Astrocyte (in vitro differentiated cells and primary cell): ENCODE data around the gene KCNMA1.

Source experiments
- EZH2 ChIP-seq: IDR thresholded peaks from 2 replicates; pipeline ENCODE4 v1.6.1; 2012; ENCODE audit warnings: mild to moderate bottlenecking, low read length, inconsistent platforms; ENCODE audit not compliant: insufficient read depth
- TF ChIP-seq, protein P1 (sequence below): IDR thresholded peaks from 2 replicates; pipeline ENCODE4 v1.5.1; 2011; ENCODE audit warnings: low read depth, mild to moderate bottlenecking, inconsistent platforms, low read length, moderate library complexity; ENCODE audit not compliant: insufficient read depth

DNA sequence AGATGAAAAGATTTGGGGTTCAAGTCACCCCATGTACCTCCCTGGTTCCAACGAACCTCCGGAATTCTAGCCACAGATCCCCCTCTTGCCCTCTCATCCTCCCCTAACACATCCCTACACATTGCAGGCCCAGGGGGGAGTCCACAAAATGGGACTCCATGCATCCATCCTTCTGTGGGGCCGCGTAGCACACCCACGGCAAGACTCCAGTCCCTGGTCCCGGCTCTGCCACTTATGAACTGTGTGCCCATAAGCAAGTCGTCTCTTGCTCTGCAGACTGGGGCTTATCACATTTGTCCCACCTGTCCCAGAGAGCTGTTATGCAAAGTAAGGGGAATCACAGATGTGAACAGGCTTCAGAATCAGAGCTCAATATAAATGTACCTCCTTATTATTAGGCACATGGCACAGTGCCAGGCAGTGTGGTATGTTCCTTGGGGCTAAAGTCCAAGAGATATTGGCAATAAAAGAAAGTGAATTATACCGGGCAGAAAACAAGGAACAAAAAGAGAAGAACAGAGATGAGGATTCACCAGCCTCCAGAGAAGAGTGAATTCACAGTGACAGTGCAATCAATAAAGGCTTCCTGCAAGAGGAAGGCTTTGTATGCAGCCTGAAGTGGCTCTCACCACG, 73.9 kb downstream of the KCNMA1 start:
- TF ChIP-seq, protein P1, sequence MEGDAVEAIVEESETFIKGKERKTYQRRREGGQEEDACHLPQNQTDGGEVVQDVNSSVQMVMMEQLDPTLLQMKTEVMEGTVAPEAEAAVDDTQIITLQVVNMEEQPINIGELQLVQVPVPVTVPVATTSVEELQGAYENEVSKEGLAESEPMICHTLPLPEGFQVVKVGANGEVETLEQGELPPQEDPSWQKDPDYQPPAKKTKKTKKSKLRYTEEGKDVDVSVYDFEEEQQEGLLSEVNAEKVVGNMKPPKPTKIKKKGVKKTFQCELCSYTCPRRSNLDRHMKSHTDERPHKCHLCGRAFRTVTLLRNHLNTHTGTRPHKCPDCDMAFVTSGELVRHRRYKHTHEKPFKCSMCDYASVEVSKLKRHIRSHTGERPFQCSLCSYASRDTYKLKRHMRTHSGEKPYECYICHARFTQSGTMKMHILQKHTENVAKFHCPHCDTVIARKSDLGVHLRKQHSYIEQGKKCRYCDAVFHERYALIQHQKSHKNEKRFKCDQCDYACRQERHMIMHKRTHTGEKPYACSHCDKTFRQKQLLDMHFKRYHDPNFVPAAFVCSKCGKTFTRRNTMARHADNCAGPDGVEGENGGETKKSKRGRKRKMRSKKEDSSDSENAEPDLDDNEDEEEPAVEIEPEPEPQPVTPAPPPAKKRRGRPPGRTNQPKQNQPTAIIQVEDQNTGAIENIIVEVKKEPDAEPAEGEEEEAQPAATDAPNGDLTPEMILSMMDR = no peak
- no peak for TF ChIP-seq EZH2
